ENCODE data around the gene COL8A1.

The COL8A1 gene

DNA sequence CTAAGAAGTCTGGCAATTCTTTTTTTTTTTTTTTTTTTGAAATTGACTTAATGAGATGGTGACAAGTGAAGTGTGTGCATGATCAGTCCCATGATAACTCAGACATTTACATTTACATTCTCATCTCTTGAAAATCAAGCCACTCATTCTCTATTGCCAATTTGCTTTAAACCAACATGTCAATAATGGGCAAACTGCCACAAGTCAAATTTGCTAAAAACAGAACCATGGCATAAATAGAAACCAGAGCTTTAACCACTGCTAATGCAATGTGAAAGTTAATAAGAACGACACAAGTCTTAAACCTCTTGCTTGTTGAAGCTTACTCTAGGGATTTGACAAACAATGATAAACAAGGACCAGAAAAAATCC lies 12.0 kb upstream of the COL8A1 start:
- Histone ChIP-seq H2BK12ac (ENCODE audit: low read length) (no peak overlapping the region), H3K27ac (replicated peaks; ENCODE audit: low read length) (no peak overlapping the region), H3K9ac (ENCODE audit: low read depth, low read length, poor library complexity) (no peak overlapping the region), H3K4me3 (ENCODE audit: low read length in 2 of 2) (no peak overlapping the region), H4K91ac (ENCODE audit: low read depth, low read length, poor library complexity) (no peak overlapping the region), H3K9me3 (replicated peaks in 1 of 2; ENCODE audit: control insufficient read depth in 2 of 2, insufficient read depth in 1 of 2, low read depth in 1 of 2, low read length in 2 of 2) (no peaks in the 10 kb centered on the region), H2AK5ac (ENCODE audit: low read depth, low read length) (no peak overlapping the region), H3K79me1 (ENCODE audit: low read depth, low read length) (no peaks in the 10 kb centered on the region), H3K4ac (ENCODE audit: low read length) (no peak overlapping the region), H2BK5ac (ENCODE audit: low read length) (no peak overlapping the region), H2AFZ (ENCODE audit: low read length) (no peak overlapping the region), H3K18ac (ENCODE audit: low read length) (no peak overlapping the region), H2BK15ac (ENCODE audit: low read length) (no peak overlapping the region), H3K14ac (ENCODE audit: low read length) (no peak overlapping the region), H3K4me1 (ENCODE audit: control insufficient read depth in 2 of 2, insufficient read depth in 1 of 2, low read depth in 1 of 2, low read length in 2 of 2) (no peaks in the 10 kb centered on the region), H3K23ac (ENCODE audit: low read depth, low read length, poor library complexity) (no peak overlapping the region), H3K36me3 (replicated peaks in 1 of 2; ENCODE audit: control insufficient read depth in 2 of 2, insufficient read depth in 2 of 2, low read length in 2 of 2) (no peaks in the 10 kb centered on the region), H2BK120ac (ENCODE audit: low read depth, low read length) (no peak overlapping the region), H4K8ac (ENCODE audit: low read depth, low read length) (no peak overlapping the region), H3K27me3 (ENCODE audit: control insufficient read depth in 3 of 3, insufficient read depth in 3 of 3, low read depth in 1 of 3, low read length in 3 of 3) (peaks cover 0 to 5% (median 0%) of the 10 kb centered on the region in 3 experiments), H3K4me2 (ENCODE audit: insufficient read depth, low read length, poor library complexity, severe bottlenecking) (no peak overlapping the region)
- no peak for DNase-seq (ENCODE audit: low spot score)
- WGBS, 2 donors (ENCODE audit: extremely low coverage in 2 of 2, insufficient read length in 2 of 2, insufficient replicate concordance in 1 of 2) = no CpG with 5 or more reads among the region's 1 CpG

DNA sequence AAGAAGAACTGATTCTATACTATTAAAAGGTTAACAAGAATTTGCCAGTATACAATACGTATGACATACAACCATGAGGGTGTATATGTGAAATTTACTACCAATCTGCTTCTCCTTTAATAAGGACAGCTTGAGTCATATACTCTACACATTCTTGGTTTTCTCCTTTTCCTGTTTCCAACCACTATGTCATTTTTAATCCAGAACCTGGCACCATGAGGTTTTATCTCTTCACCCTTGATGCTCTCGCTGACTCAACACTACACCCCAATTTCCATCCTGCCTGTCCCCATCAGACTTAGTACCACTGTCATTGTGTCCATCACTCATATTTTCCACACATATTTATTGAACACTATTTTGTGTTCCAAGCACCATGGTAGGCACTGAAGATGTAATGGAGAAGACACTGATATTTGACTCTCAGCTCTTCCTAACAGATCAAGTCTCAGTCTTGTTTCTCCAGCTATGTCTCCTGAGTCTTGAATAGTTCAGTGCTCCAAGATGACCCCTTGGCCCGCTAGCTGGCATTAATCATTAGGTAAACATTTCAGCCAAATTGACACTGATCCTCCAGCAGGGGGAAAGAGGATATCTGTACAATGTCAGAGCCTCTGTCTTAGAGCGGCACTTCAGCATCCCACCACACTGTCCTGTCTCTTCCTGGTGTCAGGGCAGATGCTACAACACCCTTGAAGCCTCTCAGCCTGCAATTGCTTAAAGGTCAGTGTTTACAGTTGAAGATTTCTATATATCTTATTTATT lies 11.2 kb upstream of the COL8A1 start:
- H3K4ac ChIP-seq (ENCODE audit: low read length) = no peak overlapping the region
- no peaks in the 10 kb centered on the region for H3K4me1 ChIP-seq (ENCODE audit: control insufficient read depth in 2 of 2, insufficient read depth in 1 of 2, low read depth in 1 of 2, low read length in 2 of 2)
- no peaks in the 10 kb centered on the region for H3K79me1 ChIP-seq (ENCODE audit: low read depth, low read length)
- H3K27ac ChIP-seq (replicated peaks; ENCODE audit: low read length) = no peak overlapping the region
- no peak overlapping the region for H4K8ac ChIP-seq (ENCODE audit: low read depth, low read length)
- H3K27me3 ChIP-seq (ENCODE audit: control insufficient read depth in 3 of 3, insufficient read depth in 3 of 3, low read depth in 1 of 3, low read length in 3 of 3) = peaks cover 0 to 8% (median 0%) of the 10 kb centered on the region in 3 experiments
- no peak for DNase-seq (ENCODE audit: low spot score)
- H3K9me3 ChIP-seq (replicated peaks in 1 of 2; ENCODE audit: control insufficient read depth in 2 of 2, insufficient read depth in 1 of 2, low read depth in 1 of 2, low read length in 2 of 2) = no peaks in the 10 kb centered on the region
- H3K4me2 ChIP-seq (ENCODE audit: insufficient read depth, low read length, poor library complexity, severe bottlenecking) = no peak overlapping the region
- no peak overlapping the region for H2BK120ac ChIP-seq (ENCODE audit: low read depth, low read length)
- H3K14ac ChIP-seq (ENCODE audit: low read length) = no peak overlapping the region
- no peak overlapping the region for H4K91ac ChIP-seq (ENCODE audit: low read depth, low read length, poor library complexity)
- H3K18ac ChIP-seq (ENCODE audit: low read length) = no peak overlapping the region
- H3K4me3 ChIP-seq (ENCODE audit: low read length in 2 of 2) = no peak overlapping the region
- WGBS, 2 donors (ENCODE audit: extremely low coverage in 2 of 2, insufficient read length in 2 of 2, insufficient replicate concordance in 1 of 2) = no CpG with 5 or more reads among the region's 4 CpGs
- H3K23ac ChIP-seq (ENCODE audit: low read depth, low read length, poor library complexity) = no peak overlapping the region
- H3K9ac ChIP-seq (ENCODE audit: low read depth, low read length, poor library complexity) = no peak overlapping the region
- H2BK5ac ChIP-seq (ENCODE audit: low read length) = no peak overlapping the region
- H2AFZ ChIP-seq (ENCODE audit: low read length) = no peak overlapping the region
- H2AK5ac ChIP-seq (ENCODE audit: low read depth, low read length) = no peak overlapping the region
- H2BK15ac ChIP-seq (ENCODE audit: low read length) = no peak overlapping the region
- H3K36me3 ChIP-seq (replicated peaks in 1 of 2; ENCODE audit: control insufficient read depth in 2 of 2, insufficient read depth in 2 of 2, low read length in 2 of 2) = no peaks in the 10 kb centered on the region
- H2BK12ac ChIP-seq (ENCODE audit: low read length) = no peak overlapping the region

DNA sequence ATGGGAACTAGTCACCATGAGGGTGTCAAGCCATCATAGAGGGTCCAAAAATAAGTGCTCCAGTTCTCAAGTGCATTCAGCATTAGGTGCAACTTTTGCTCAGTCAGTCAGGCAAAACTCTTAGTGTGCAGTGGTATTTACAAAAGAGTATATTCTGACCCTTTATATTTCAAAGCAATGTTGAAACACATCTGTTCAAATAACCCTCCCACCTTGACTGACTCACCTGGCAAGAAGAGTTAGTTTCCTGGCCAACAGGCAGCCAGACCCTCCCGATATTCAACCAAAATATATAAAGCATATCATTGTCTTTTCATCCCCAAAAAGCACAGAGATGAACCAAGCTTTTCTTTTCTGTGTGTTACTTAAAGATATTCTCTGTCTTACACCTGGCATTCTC lies 7.6 kb upstream of the COL8A1 start:
- Histone ChIP-seq H3K4me1 (ENCODE audit: control insufficient read depth in 2 of 2, insufficient read depth in 1 of 2, low read depth in 1 of 2, low read length in 2 of 2) (no peaks in the 10 kb centered on the region), H3K4me2 (ENCODE audit: insufficient read depth, low read length, poor library complexity, severe bottlenecking) (no peak overlapping the region), H3K36me3 (replicated peaks in 1 of 2; ENCODE audit: control insufficient read depth in 2 of 2, insufficient read depth in 2 of 2, low read length in 2 of 2) (no peaks in the 10 kb centered on the region), H2AFZ (ENCODE audit: low read length) (no peak overlapping the region), H2AK5ac (ENCODE audit: low read depth, low read length) (no peak overlapping the region), H3K4me3 (ENCODE audit: low read length in 2 of 2) (no peak overlapping the region), H3K14ac (ENCODE audit: low read length) (no peak overlapping the region), H2BK5ac (ENCODE audit: low read length) (no peak overlapping the region), H3K27ac (replicated peaks; ENCODE audit: low read length) (no peak overlapping the region), H3K23ac (ENCODE audit: low read depth, low read length, poor library complexity) (no peak overlapping the region), H2BK12ac (ENCODE audit: low read length) (no peak overlapping the region), H4K8ac (ENCODE audit: low read depth, low read length) (no peak overlapping the region), H3K18ac (ENCODE audit: low read length) (no peak overlapping the region), H2BK120ac (ENCODE audit: low read depth, low read length) (no peak overlapping the region), H3K27me3 (ENCODE audit: control insufficient read depth in 3 of 3, insufficient read depth in 3 of 3, low read depth in 1 of 3, low read length in 3 of 3) (peaks cover 0 to 8% (median 2%) of the 10 kb centered on the region in 3 experiments), H3K9ac (ENCODE audit: low read depth, low read length, poor library complexity) (no peak overlapping the region), H3K9me3 (replicated peaks in 1 of 2; ENCODE audit: control insufficient read depth in 2 of 2, insufficient read depth in 1 of 2, low read depth in 1 of 2, low read length in 2 of 2) (no peaks in the 10 kb centered on the region), H3K4ac (ENCODE audit: low read length) (no peak overlapping the region), H4K91ac (ENCODE audit: low read depth, low read length, poor library complexity) (no peak overlapping the region), H2BK15ac (ENCODE audit: low read length) (no peak overlapping the region), H3K79me1 (ENCODE audit: low read depth, low read length) (no peaks in the 10 kb centered on the region)
- no CpG with 5 or more reads among the region's 1 CpG for WGBS, 2 donors (ENCODE audit: extremely low coverage in 2 of 2, insufficient read length in 2 of 2, insufficient replicate concordance in 1 of 2)
- no peak for DNase-seq (ENCODE audit: low spot score)

DNA sequence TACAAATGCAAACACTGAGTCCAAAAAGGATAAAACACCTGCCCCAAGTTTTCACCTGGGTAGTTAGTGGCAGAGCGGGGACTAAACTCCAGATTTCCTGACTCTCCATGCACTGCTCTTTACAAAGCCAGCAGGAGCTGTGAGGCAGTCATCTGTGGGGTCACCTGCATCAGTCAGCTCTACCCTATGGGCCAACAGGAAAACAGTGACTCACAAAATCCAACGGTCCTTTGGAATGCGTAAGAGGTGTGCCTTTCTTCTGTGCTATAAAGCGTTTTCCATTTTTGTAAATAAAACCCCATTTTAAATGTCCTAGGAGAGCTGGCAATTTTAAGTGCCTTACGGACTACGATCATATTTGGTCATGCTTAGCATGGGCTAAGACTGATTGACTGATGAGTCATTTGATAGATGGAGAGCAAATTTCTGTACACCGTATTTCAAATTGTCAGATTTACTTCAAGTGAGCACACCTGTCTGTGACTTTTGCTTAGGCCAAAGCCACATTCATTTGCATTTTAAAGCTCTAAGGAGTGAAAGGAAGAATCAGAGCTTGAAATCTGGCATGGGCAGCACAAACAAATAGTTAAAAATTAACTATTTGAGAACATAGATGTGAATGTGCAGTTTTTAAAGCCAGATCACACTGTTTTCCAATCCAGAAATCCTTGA lies 4.4 kb upstream of the COL8A1 start:
- no peak overlapping the region for H3K9ac ChIP-seq (ENCODE audit: low read depth, low read length, poor library complexity)
- H3K4ac ChIP-seq (ENCODE audit: low read length) = no peak overlapping the region
- no peaks in the 10 kb centered on the region for H3K79me1 ChIP-seq (ENCODE audit: low read depth, low read length)
- no CpG with 5 or more reads among the region's 7 CpGs for WGBS, 2 donors (ENCODE audit: extremely low coverage in 2 of 2, insufficient read length in 2 of 2, insufficient replicate concordance in 1 of 2)
- H3K18ac ChIP-seq (ENCODE audit: low read length) = no peak overlapping the region
- no peaks in the 10 kb centered on the region for H3K9me3 ChIP-seq (replicated peaks in 1 of 2; ENCODE audit: control insufficient read depth in 2 of 2, insufficient read depth in 1 of 2, low read depth in 1 of 2, low read length in 2 of 2)
- H3K4me3 ChIP-seq (ENCODE audit: low read length in 2 of 2) = no peak overlapping the region
- DNase-seq (ENCODE audit: low spot score) = no peak
- no peak overlapping the region for H2AFZ ChIP-seq (ENCODE audit: low read length)
- H3K36me3 ChIP-seq (replicated peaks in 1 of 2; ENCODE audit: control insufficient read depth in 2 of 2, insufficient read depth in 2 of 2, low read length in 2 of 2) = no peaks in the 10 kb centered on the region
- H3K4me2 ChIP-seq (ENCODE audit: insufficient read depth, low read length, poor library complexity, severe bottlenecking) = no peak overlapping the region
- H2BK15ac ChIP-seq (ENCODE audit: low read length) = no peak overlapping the region
- no peak overlapping the region for H4K91ac ChIP-seq (ENCODE audit: low read depth, low read length, poor library complexity)
- no peak overlapping the region for H2AK5ac ChIP-seq (ENCODE audit: low read depth, low read length)
- no peak overlapping the region for H3K14ac ChIP-seq (ENCODE audit: low read length)
- no peak overlapping the region for H2BK5ac ChIP-seq (ENCODE audit: low read length)
- H2BK12ac ChIP-seq (ENCODE audit: low read length) = no peak overlapping the region
- H3K27me3 ChIP-seq (ENCODE audit: control insufficient read depth in 3 of 3, insufficient read depth in 3 of 3, low read depth in 1 of 3, low read length in 3 of 3) = peaks cover 0 to 26% (median 11%) of the 10 kb centered on the region in 3 experiments
- no peak overlapping the region for H3K27ac ChIP-seq (replicated peaks; ENCODE audit: low read length)
- no peak overlapping the region for H4K8ac ChIP-seq (ENCODE audit: low read depth, low read length)
- H2BK120ac ChIP-seq (ENCODE audit: low read depth, low read length) = no peak overlapping the region
- H3K4me1 ChIP-seq (ENCODE audit: control insufficient read depth in 2 of 2, insufficient read depth in 1 of 2, low read depth in 1 of 2, low read length in 2 of 2) = peaks cover 6 to 7% of the 10 kb centered on the region in 2 donors
- no peak overlapping the region for H3K23ac ChIP-seq (ENCODE audit: low read depth, low read length, poor library complexity)
